Fibroblast of peridontal ligament (primary cell): Measurements from ENCODE around the gene OR52K2.
A peak's percentile ranks its signal among the peaks of the same experiment; 100 is the strongest.
"Not testable (repeated sequence)": the region's sequence is repeated elsewhere in the genome, so short reads cannot be mapped to it uniquely, and the experiment has no call there.

Source experiments
- DNase-seq: peaks from one replicate; pipeline ENCODE4 v3.0.0-alpha.2; 2010; ENCODE audit errors: extremely low read depth

Gene OR52K2

GRCh38 chr11:4480577-4481239 lies 31.6 kb downstream of the OR52K2 start:
- DNase-seq: peak; percentile 18

- no peak for DNase-seq
These were observed 32.1 kb downstream of the OR52K2 start for GRCh38 chr11:4481240-4481582.

GRCh38 chr11:4482445-4482844 lies 33.4 kb downstream of the OR52K2 start, which contains the start of gene OR52K1:
Gene OR52K1 (plus strand): TSS chr11:4482646. CDS start chr11:4488901, 6,255 bp downstream.
- DNase-seq: no peak

GRCh38 chr11:4484310-4484709 lies 35.2 kb downstream of the OR52K2 start:
- DNase-seq: no peak

GRCh38 chr11:4491405-4491804 lies 42.3 kb downstream of the OR52K2 start:
- not testable (repeated sequence) for DNase-seq

- DNase-seq: peak; percentile 7
These were observed 42.9 kb downstream of the OR52K2 start for GRCh38 chr11:4491878-4492606.

- no peak for DNase-seq
These were observed 44.4 kb downstream of the OR52K2 start for GRCh38 chr11:4493480-4493818.

- DNase-seq: peak; percentile 8
These were observed 46.4 kb downstream of the OR52K2 start for GRCh38 chr11:4495487-4495886.

- DNase-seq: no peak
These were observed 46.9 kb downstream of the OR52K2 start for GRCh38 chr11:4495986-4496385.

GRCh38 chr11:4496557-4497248 lies 47.6 kb downstream of the OR52K2 start:
- no peak for DNase-seq
